MG63 (cell line): ENCODE measurements around the gene AKAP8L. TPM values are rescaled to one million over a fixed set of nuclear protein-coding genes. Genes with fewer than 3 reads are reported as not detected.

ENCODE experiments used
- DNase-seq: peaks from one replicate; pipeline ENCODE4 v3.0.0-alpha.2; 2020
- H3K27me3 ChIP-seq: fragments of 250-450 bp; sonication (Bioruptor Pico); 2 replicates; pipeline ENCODE4 v1.5.1; 2020; ENCODE audit warnings: mild to moderate bottlenecking, moderate library complexity
- H3K36me3 ChIP-seq: fragments of 250-450 bp; sonication (Bioruptor Pico); 2 replicates; pipeline ENCODE4 v1.5.1; 2020; ENCODE audit warnings: mild to moderate bottlenecking, moderate library complexity
- H3K4me3 ChIP-seq: fragments of 250-450 bp; sonication (Bioruptor Pico); 2 replicates; pipeline ENCODE4 v1.5.1; 2020; ENCODE audit warnings: mild to moderate bottlenecking, moderate library complexity
- H3K9me3 ChIP-seq: fragments of 250-450 bp; sonication (Bioruptor Pico); 2 replicates; pipeline ENCODE4 v1.5.1; 2020; ENCODE audit warnings: mild to moderate bottlenecking, moderate library complexity
- total RNA-seq: library from RNA; depleted of rRNA; stranded (reverse); fragments of >200 nt; shearing (Covaris generic); gene quantifications from 2 replicates; pipeline ENCODE4 v1.2.3, GENCODE V29; 2014; ENCODE audit warnings: low replicate concordance

Gene AKAP8L
- total RNA-seq, 1 experiment from 2014 or later = 108 TPM

GRCh38 chr19:15381864-15382263 lies 36.9 kb downstream of the AKAP8L start:
- DNase-seq = no peak
- H3K4me3 ChIP-seq = no peak overlapping the region
- no peaks in the 10 kb centered on the region for H3K9me3 ChIP-seq
- peaks cover 43% of the 10 kb centered on the region for H3K36me3 ChIP-seq
- H3K27me3 ChIP-seq = no peaks in the 10 kb centered on the region

DNA sequence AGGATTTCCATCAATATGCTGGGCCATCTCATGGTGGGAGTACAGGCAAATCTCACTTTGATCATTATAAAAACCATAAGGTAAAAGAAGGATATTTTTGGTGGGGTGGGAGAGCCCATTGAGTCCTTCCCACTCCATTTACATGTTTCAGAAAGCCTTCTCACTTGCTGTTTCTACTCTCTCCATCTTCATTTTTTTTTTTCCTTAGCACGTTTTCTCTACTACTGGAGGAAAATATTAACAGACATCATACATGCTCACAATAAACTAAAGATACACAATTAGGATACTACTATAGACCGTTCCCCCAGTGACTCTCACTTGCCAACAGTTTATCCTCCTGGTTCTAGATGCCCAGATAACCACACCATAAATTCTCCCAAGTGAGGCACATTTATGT lies 37.4 kb downstream of the AKAP8L start:
- no peaks in the 10 kb centered on the region for H3K9me3 ChIP-seq
- H3K36me3 ChIP-seq = peaks cover 45% of the 10 kb centered on the region
- H3K27me3 ChIP-seq = no peaks in the 10 kb centered on the region
- no peak for DNase-seq
- H3K4me3 ChIP-seq = no peak overlapping the region

GRCh38 chr19:15379999-15380647 lies 38.7 kb downstream of the AKAP8L start:
- H3K27me3 ChIP-seq = no peaks in the 10 kb centered on the region
- peak; percentile 83 for DNase-seq

GRCh38 chr19:15379083-15379998 lies 39.4 kb downstream of the AKAP8L start, which contains the start of gene AKAP8:
Gene AKAP8 (minus strand): TSS chr19:15379787. CDS start chr19:15379731, 56 bp downstream.
- peak within 1 kb of the TSS; percentile 99 for H3K4me3 ChIP-seq
- peak; percentile 99 for DNase-seq
- H3K9me3 ChIP-seq = no peaks in the 10 kb centered on the region
- peaks cover 53% of the 10 kb centered on the region for H3K36me3 ChIP-seq
- no peaks in the 10 kb centered on the region for H3K27me3 ChIP-seq

More at GRCh38 chr19:15379999-15380647, 38.7 kb downstream of the AKAP8L start:
- Histone ChIP-seq H3K36me3 (peaks cover 45% of the 10 kb centered on the region), H3K9me3 (no peaks in the 10 kb centered on the region), H3K4me3 (peak overlapping the region; percentile 99)

- no peaks in the 10 kb centered on the region for H3K27me3 ChIP-seq
- H3K36me3 ChIP-seq = peaks cover 61% of the 10 kb centered on the region
- no peaks in the 10 kb centered on the region for H3K9me3 ChIP-seq
- peak; percentile 67 for DNase-seq
- peak overlapping the region; percentile 99 for H3K4me3 ChIP-seq
Measured at GRCh38 chr19:15378534-15379082, 40.2 kb downstream of the AKAP8L start.

- H3K4me3 ChIP-seq = no peak overlapping the region
- peaks cover 77% of the 10 kb centered on the region for H3K36me3 ChIP-seq
- no peaks in the 10 kb centered on the region for H3K9me3 ChIP-seq
- H3K27me3 ChIP-seq = no peaks in the 10 kb centered on the region
- no peak for DNase-seq
Measured at GRCh38 chr19:15374796-15375440, 43.9 kb downstream of the AKAP8L start.

- Histone ChIP-seq H3K4me3 (no peak overlapping the region), H3K27me3 (no peaks in the 10 kb centered on the region), H3K36me3 (peaks cover 83% of the 10 kb centered on the region), H3K9me3 (no peaks in the 10 kb centered on the region)
- no peak for DNase-seq
Measured at GRCh38 chr19:15374105-15374651, 44.6 kb downstream of the AKAP8L start.

- Histone ChIP-seq H3K4me3 (no peak overlapping the region), H3K27me3 (no peaks in the 10 kb centered on the region), H3K36me3 (peaks cover 87% of the 10 kb centered on the region), H3K9me3 (no peaks in the 10 kb centered on the region)
- no peak for DNase-seq
Measured at GRCh38 chr19:15373644-15374043, 45.1 kb downstream of the AKAP8L start.

DNA sequence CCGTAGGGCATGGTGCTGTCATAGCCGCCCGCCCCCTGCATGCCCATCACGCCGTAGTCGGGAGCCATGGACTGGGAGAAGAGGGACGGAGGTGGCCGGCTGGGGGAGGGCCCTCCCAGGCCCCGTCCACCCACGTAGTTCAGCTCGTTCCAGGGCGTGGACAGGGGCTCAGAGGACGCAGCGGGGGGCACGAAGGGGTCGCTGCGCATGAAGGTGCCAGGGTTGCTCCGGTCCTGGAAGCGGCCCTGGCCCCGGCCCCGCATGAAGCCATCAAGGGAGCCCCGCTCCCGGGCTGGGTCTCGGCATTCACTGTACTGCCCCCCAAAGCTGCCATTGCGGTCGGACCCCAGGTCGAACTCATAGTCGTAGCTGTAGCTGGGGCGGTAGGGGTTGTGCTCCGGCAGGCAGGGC lies 45.9 kb downstream of the AKAP8L start:
- Histone ChIP-seq H3K27me3 (no peaks in the 10 kb centered on the region), H3K36me3 (peaks cover 90% of the 10 kb centered on the region), H3K9me3 (no peaks in the 10 kb centered on the region), H3K4me3 (no peak overlapping the region)
- no peak for DNase-seq

DNA sequence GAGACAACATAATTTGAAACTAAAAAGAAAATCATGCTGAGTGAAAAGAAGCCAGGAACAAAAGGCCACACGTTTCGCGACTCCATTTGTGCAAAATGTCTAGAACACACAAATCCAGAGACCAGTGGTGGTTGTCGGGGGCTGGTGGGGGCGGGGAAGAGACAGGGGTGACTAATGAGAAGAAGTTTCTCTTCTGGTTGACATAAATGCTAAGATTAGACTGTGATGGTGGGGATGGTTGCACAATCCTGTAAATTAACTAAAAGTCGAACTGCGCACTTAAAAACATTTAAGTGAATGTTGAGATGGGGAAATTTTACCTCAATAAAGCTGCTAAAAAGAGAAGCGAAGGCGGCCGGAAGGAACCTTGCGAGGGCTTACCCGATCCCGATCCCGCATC lies 46.3 kb downstream of the AKAP8L start:
- DNase-seq = no peak
- no peak overlapping the region for H3K4me3 ChIP-seq
- peaks cover 94% of the 10 kb centered on the region for H3K36me3 ChIP-seq

GRCh38 chr19:15371786-15372380 lies 46.9 kb downstream of the AKAP8L start:
- Histone ChIP-seq H3K27me3 (no peaks in the 10 kb centered on the region), H3K36me3 (peaks cover 94% of the 10 kb centered on the region), H3K4me3 (no peak overlapping the region), H3K9me3 (no peaks in the 10 kb centered on the region)
- DNase-seq = no peak

More for the DNA sequence above, 46.3 kb downstream of the AKAP8L start:
- H3K27me3 ChIP-seq = no peaks in the 10 kb centered on the region
- H3K9me3 ChIP-seq = no peaks in the 10 kb centered on the region

DNA sequence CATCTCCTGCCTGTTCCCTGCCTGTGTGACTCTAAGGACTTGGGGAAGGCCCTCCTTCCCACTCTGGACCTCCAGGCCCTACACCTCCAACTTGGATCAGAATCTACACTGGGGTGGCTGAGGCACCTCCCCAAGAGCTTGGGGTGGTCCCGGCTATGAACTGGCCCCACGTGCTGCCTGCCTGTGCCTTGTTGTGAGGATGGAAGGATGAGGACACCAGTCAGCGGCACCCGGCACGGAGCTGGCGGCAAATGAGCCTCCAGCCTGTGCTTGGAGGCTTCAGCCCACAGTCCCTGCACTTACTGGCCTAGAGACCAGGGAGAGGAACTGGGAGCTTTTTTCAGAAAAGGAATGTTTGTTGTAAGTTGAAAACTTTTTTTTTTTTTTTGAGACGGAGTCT lies 47.7 kb downstream of the AKAP8L start:
- peaks cover 94% of the 10 kb centered on the region for H3K36me3 ChIP-seq

DNA sequence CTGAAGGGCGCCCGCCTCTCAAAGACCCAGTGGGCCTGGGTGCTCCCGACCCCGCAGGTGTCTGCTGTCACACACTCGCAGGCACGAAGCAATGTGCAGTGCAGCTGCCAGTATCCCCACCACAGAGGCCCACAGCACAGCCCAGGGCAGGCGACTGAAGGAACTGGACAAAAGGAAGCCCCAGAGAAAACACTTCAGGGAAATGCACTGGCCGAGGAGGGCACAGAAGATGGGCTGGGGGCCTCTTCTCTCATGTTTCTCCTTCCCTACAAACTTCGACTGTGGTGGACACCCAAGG lies 49.2 kb downstream of the AKAP8L start:
- no peak overlapping the region for H3K4me3 ChIP-seq
- H3K36me3 ChIP-seq = peaks cover 96% of the 10 kb centered on the region
- H3K27me3 ChIP-seq = no peaks in the 10 kb centered on the region
- no peak for DNase-seq
- H3K9me3 ChIP-seq = no peaks in the 10 kb centered on the region

More for the DNA sequence above, 47.7 kb downstream of the AKAP8L start:
- no peaks in the 10 kb centered on the region for H3K27me3 ChIP-seq
- no peaks in the 10 kb centered on the region for H3K9me3 ChIP-seq
- no peak overlapping the region for H3K4me3 ChIP-seq
- DNase-seq = no peak

GRCh38 chr19:15368798-15369593 lies 49.8 kb downstream of the AKAP8L start:
- peaks cover 95% of the 10 kb centered on the region for H3K36me3 ChIP-seq
- H3K9me3 ChIP-seq = no peaks in the 10 kb centered on the region
- H3K27me3 ChIP-seq = no peaks in the 10 kb centered on the region
- no peak for DNase-seq
- H3K4me3 ChIP-seq = no peak overlapping the region

- Histone ChIP-seq H3K36me3 (peaks cover 91% of the 10 kb centered on the region), H3K27me3 (no peaks in the 10 kb centered on the region), H3K9me3 (no peaks in the 10 kb centered on the region), H3K4me3 (no peak overlapping the region)
- DNase-seq = no peak
Measured at GRCh38 chr19:15368051-15368632, 50.6 kb downstream of the AKAP8L start.
